D341Med (cell line): ENCODE data around the gene WDR5.

Source experiments
- DNase-seq: peaks from one replicate; pipeline ENCODE4 v3.0.0; 2012; ENCODE audit warnings: low spot score

The WDR5 gene

GRCh38 chr9:134132208-134132870, 3.5 kb upstream of the WDR5 start:
- no peak for DNase-seq

- no peak for DNase-seq
Observed at GRCh38 chr9:134134949-134135342, 936 bp upstream of the WDR5 start.

DNA sequence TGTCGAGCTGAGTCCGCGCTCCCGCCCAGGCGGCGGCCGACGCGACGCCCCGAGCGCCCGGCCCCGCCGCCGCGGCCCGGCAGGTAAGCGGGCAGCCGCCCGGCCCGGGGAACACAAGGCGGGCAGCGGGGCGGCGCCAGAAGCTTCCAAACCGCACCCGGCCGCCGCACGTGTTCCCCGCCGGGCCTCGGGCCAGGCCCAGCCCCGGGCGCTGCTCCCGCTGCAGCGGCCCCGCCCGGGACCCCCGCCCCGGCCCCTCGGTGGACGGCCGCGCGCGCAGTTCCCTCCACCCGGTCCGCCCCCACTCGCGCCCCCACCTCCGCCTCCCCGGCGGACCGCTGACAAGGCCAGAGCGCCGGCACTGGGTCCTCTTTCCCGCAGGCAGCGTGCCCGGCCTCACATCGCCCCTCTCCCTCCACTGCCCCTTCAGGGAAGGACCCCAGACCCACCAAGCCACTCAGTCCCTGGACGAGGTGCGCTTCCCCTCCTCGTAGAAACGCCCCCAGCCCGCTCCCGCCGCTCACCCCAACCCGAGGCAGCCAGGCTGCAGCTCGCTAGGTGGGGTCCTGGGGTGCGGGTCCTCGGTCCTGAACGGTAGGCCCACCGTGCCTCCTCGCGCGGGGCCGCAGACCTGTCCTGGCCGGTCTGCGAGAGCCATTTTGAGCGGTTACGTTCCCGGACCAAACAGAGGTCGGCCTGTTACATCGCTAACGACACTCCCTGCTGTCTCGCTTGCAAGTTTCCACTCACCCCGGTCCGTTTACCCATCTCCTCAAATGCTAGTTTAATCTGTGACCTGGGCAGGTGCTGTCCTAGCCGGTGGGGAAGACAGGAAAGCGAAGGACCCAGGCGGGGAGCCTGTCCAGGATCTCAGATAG, 475 bp downstream of the WDR5 start:
- DNase-seq, result peak; percentile 58

- no peak for DNase-seq
Observed at GRCh38 chr9:134136996-134137299, 1.1 kb downstream of the WDR5 start.

DNA sequence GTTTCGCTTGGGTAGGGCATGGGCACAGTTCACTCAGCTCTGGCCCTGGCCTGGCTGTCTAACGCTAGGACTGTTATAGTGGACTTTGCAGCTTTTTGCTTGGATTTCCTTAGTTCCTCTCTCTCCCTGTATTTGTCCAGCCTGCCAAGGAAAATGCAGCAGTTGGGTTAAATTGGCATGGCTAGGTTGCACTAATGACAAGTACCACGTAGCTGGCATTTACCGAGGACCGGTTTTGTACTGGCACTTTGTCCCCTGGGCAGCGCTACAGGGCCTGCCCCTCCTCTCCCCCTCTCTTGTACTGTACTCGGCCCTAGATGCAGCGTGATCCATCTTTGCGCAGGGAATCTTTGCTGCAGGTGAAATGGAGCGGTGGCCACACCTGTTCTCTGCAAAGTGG, 2.4 kb downstream of the WDR5 start:
- no peak for DNase-seq

- no peak for DNase-seq
Observed at GRCh38 chr9:134139081-134139480, 3.2 kb downstream of the WDR5 start.

DNA sequence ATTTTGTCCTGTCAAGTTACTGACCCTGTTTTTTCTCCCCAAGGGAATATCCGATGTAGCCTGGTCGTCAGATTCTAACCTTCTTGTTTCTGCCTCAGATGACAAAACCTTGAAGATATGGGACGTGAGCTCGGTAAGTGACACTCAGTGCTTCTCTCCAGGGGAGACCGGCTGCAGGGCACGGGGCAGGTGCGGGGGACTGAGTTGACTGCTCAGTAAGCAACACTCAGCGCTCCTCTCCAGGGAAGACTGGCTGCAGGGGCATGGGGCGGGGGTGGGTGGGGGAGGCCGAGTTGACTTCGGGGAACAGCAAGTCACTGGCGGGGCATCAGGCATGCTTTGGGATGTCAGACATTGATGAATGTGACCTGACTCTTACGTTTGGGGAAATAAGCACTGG, 6.0 kb downstream of the WDR5 start:
- no peak for DNase-seq

- DNase-seq, result no peak
Observed at GRCh38 chr9:134144801-134145200, 8.9 kb downstream of the WDR5 start.

GRCh38 chr9:134145262-134145661, 9.4 kb downstream of the WDR5 start:
- no peak for DNase-seq

GRCh38 chr9:134146774-134147493, 11.1 kb downstream of the WDR5 start:
- no peak for DNase-seq

DNA sequence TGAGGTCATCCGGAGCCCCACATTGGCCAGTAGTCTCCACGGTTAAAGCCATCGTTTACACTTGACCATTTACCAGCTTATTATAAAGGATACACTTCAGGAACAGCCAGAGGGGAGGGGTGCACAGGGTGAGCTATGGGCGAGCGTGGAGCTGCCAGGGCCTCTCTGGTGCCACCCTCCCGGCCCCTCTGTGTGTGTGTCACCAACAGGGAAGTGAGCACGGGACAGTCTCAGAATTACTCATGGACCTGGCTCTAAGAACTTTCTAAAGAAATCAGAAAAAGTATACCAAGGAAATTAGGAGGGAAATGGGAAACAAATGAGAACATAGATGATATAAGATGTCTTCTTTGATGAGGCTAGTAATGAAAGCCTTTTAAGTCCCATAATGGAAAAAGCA, 13.5 kb downstream of the WDR5 start:
- DNase-seq, result no peak

DNA sequence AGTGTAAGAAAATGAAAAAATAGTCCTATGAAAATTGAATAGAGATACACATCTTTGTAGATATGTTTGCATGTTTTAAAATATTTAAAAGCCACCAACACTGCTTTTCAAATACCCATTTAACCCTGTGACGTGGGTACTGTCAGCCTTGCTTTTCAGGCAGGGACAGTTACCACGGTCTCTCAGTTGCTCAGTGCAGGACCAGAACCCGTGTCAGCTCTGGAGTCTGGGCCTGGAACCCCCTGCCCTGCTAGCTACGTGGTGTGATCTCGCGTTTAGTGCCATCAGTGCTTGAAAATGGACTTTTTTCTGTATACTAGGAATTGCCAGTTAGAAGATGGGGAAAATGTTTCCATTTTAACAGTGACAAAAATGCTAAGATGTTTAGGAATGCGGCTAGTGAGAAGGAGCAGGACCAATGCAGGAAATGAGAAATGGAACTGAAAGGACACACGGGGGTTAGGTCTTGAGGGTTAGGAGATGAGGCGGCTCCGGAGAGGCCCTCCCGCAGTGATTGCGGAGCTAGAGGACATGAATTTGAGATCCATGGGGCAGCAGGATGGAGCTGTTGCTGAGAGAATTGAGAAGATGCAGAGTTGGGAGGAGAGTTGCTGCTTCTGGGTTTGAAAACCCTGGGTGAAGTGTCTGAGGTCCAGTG, 14.8 kb downstream of the WDR5 start:
- no peak for DNase-seq

DNA sequence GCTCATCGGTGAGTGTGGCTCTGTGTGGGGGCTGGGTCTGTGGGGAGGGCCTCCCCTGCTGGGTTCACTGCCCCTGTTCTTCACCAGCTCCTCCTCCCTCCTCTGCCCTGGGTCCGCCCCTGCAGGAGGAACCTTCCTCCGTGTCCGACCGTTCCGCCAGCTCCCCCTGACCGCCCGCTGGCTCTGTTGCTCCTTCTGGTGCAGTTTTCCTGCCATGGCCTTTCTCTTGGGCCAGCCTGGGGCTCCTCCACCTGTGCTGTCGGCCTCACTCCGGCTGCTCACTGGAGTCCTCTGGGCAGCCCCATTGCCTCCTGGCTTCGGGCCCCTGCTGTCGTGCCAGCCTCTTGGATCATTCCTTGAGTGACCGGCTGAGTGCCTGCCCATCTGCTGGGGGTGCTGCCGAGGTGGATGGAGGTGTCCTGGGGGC, 16.2 kb downstream of the WDR5 start:
- no peak for DNase-seq

GRCh38 chr9:134152488-134152887, 16.6 kb downstream of the WDR5 start:
- no peak for DNase-seq

DNA sequence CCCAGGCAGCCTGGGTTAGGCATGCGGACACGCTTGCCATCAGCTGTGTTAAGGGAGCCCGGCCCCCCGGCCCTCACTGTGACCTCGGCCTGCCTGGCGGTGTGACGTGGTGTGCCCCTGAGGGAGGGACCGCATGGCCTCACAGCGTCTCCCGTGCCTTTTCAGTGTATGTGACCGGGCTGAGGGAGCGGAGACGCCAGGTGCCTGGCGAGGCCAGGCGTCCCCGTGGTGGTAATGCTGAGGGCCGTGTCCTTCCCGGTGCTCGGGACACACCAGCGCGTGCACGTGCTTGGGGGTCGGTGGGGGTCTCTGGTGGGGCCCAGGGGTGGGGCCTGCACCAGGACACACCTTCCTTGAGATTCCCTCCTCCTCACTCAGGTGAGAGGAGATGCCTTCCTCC, 17.6 kb downstream of the WDR5 start:
- no peak for DNase-seq

DNA sequence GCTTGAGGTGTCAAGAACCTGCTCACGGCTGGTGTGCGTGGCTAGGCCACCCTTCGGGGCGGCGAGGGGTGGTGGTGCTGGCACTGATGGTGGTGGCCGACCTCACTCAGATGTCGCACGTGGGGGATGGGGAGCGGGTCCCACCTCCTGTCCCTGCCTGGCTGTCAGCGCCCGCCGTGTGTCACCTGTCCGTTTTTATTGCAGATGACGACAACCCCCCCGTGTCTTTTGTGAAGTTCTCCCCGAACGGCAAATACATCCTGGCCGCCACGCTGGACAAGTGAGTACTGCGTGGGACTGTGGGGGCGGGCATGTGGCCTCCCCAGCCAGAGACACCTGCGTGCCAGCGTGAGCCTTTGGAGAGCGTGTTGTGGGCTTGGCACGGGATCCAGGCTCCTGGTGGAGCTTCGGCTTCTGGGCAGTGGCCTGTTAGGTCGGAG, 18.4 kb downstream of the WDR5 start:
- DNase-seq, result no peak

DNA sequence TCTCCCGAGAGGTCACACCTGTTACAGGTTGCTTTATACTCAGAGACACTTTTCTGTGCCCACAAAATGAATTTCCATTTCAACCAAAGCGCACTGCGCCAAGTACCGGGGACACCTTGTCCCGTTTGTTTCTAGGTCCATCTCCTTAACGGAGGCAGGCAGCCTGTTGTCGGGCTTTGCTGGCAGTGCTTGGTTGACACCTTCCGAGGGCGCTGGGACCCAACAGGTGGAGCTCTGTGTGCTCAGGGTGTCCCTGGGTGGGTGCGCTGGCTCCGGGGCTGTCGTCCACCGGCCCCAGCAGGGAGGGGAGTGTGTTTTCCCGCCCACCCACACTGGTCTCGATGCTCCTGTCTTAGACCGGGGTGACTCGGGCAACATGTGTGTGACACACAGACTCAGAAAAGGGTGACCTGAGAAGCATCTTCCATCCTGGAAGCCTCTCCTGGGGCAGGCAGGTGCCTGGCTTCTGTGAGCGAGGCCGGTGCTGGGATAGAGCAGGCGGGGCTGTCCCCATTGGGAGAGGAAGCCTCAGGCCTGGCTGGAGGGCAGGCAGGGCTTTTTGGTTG, 20.0 kb downstream of the WDR5 start:
- DNase-seq, result no peak

DNA sequence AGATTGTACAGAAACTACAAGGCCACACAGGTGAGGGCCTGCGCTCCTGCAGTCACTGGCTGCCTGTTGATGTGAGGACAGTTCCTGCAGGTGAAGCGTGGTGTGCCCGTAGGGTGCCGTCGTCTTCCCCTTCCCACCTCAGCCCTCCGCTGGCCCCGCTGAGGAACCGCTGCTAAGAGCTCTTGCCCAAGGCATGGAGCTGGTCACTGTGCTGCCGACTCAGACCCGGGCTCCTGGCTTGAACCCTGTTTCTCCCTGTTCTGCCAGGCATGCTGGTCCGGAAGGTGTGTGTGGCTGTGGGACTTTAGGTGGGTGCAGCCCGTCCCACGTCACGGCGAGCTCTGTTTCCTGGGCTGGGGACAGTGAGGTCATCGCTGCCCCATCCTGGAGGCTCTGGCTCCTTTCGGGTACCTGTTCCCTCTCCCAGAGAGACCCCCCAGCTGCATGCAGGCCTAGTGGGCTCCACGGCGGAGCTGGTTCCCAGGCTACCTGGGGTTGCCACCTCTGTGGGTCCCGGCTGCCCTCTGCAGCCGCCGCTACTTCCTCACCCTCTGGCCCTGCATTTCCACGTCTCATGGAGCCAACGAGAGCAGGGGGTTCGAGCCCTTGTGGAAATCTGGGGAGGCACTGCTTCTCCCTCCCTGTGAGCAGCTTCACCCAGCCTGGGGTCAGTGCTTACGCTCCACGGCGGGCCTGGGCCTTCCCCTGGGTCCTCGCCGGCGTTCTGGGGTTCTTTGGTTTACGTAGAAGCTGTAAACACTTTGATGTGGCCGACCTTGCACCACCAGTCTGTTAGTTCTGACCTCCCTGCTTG, 20.9 kb downstream of the WDR5 start:
- no peak for DNase-seq

DNA sequence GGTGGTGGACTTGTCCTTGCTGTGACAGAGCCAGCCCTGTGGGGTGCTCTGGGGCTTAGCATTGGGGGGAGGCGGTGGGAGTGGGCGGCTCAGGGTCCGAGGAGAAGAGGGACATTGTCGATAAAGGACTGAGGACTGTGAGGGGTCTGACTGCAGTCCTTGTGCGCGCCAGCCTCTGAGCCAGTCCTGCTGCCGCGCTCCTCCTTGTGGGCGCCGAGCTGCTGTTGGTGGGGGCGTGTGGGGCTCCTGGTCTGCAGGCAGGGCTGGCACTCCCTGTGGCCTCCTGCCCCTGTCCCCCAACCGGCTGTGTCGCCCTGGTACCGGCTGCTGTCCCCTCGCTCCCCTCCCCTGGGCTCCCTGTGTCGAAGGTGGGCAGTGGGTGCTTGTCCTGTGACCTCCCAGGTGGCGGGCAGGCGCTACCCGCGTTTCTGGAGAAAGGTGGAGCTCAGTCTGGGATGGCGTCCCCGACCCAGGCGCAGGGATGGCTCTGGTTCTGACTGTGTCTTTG, 21.6 kb downstream of the WDR5 start:
- no peak for DNase-seq

GRCh38 chr9:134158242-134158641, 22.4 kb downstream of the WDR5 start:
- no peak for DNase-seq

DNA sequence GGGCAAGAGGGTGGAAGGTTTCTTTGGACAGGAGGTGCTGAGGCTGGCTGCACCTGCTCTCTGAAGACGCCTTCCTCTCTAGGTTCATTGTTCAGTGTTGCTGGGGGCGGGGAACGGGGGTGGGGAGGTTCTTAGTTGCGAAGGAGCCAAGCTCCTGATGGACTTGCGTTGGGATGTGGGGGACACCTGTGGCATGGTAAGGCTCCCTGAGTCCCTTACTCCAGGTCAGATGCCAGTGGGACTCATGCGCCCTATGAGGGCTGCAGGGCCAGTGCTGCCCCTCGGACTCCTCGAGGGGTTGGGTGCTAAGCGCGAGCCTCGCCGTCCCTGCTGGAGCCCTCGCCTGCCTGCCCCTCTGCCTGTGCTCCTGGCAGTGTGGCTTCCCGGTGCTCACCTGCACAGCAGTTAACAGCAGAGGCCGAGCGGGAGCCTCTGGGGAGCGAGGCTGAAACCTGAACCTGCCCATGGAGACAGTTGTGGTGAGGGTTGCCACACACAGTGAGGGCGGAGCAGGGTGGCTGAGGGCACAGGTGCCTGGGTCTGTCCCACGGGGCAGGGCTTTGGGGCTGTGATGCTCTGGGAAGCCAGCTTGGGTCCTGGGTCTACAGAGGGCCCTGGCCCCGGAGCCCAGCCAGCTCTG, 23.0 kb downstream of the WDR5 start:
- DNase-seq, result no peak
